ENCODE results near the gene SMIM35.

SMIM35 gene

DNA sequence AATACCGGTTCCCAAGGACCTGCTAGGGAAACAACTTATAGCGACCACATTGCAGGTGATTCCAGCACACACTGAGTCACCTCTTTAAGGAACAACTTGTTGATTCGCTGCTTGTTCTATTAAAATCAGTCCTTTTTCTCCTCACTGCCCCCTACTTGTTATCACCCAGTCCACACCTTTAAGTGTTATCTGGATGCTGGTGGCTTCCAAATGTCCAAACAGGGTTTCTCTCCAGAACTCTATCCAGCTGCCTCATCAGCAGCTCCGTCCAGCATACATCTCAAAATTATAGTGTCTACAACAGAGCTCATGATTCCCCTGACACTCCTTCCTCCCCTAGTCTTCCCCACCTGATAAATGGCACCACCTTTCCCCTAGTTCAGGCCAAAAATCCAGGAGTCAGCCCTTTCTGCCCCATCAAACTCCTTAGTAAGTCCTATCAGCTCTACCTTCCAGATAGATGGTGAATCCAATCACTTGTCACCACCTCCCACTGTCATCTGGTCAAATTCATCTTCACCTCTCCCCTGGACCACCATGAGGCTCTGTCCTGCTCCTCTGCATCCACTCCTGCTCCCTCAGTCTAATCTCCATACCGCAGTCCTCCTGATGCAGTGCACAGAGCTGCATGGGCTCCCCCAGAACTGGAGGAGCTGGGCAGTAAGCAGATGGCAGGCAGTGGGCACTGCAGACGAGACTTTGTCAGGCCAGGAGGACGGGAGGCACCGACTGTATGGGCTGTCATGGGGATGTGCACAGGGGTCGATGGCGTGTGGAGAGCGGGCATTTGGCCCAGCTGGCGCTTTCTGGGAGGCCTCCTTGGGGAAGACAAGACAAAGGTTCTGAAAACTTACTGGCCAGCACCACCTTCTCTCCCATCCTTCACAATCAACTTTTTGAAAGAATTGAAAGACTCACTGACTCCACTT lies 81.3 kb downstream of the SMIM35 start:
- DNase-seq (ENCODE audit: low read depth in 2 of 2, low spot score in 1 of 2) = no peak

DNA sequence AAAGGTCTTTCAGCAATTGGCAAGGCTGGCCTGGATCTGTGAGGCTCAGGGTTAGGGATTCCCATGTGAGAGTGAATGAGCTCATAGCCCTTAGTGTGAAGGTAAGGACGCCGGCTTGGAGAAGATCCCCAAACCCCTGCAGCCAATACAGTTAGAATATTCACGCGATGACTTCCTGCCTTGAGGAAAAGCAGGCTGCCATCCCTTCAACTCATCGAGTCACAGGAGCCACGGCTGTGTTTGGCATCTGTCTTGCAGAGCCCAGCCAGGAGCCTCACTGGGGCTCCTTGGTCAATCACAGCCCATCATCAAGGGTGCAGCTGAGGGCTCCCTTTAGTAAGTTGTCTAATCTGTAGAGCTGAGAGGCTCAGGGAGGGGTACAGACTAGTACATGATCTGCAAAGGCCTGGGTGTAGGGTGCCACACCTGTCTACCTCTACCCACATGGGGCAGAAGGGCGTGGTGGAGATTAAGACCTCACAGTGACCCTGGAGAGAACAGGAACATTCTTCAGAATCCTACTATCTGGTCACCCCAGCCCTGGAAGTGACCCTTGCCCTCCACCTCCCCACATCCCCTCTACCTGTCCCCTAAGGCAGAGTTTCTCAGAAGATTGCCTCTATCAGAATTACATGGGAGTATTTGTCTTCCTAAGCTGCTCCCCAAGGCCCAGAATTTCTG lies 82.1 kb downstream of the SMIM35 start:
- no peak for DNase-seq (ENCODE audit: low read depth in 2 of 2, low spot score in 1 of 2)

DNA sequence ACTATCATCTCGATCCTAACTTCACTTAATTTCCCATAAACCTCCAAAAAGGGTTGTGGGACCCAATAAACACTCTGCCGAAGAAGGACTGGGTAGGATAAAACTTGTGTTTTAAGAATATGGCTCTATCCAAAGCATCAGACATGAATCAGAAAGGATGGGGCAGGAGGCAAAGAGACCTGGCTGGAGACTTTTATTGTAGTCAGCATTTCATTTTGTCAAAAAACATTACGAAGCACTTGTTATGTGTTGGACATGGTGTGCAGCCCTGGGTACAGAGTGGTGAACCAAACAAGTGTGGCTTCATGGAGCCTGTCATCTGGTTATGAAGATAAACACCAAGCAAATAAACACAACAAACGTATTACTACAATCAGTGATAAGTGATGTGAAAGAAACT lies 83.3 kb downstream of the SMIM35 start:
- DNase-seq (ENCODE audit: low read depth in 2 of 2, low spot score in 1 of 2) = no peak

DNA sequence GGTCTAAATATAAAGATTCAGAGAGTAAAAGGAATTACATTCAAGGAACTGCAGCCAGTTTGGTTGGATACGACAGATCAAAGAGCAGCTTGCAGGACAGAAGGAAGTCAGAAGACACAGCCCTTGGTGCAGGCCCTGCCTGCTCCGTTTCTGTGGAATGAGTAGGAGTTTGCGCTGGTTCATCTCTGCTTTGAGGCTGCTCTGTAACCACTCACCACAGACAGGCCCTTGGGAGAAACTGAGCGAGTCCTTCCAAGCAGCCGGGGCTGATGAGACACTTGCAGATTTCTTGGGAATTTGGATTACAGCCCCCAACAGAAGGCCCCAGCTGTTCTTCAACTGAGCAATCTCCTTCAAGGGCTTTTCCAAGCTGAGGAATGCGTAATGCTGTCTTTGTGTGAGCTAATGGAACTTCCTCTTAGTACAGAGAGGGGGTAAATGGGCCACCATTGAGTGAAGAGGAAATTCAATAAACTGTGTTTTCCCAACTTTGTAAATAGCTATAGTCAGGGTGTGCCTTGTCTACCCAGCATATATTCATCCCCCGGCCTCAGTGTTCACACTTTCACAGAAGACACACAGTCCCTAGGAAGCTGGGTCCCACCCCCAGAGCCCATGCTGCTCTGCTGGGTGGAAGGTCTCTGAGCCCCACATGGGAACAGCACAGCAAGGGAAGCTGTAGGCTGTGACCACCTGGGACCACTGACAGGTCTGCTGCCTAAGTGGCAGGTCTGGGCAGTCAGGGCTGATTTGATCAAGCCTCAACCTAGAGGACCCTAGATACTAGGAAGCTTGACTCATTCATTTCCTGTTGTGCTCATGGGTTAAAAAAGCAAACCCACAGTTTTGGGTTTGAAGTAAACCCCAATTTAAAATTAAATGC lies 84.0 kb downstream of the SMIM35 start:
- no peak for DNase-seq (ENCODE audit: low read depth in 2 of 2, low spot score in 1 of 2)

DNA sequence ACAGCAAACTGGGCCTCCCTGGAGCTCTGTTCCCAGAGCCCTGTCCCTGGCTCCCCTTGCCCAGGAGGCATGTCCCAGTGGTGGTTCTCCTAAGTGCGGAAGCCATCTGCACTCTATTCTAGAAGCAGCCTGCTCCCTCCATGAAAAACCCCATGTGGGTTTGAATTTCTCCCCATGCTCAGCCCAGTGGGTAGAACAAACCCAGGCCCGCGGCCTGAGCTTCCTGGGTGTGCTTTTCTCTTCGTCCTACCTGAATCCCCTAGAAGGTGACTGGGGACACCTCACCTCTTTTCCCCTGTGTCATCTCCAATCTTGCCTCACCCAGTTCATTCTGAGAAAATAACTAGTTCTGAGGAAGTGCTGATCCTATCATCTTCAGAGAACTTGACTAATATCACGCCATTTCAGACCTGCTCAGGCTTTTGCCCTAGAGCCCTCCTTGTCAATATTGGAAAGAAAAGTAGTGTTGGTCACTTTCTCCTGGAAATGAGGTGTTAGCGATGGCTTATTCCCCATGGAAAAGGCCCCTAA lies 84.7 kb downstream of the SMIM35 start:
- no peak for DNase-seq (ENCODE audit: low read depth in 2 of 2, low spot score in 1 of 2)

DNA sequence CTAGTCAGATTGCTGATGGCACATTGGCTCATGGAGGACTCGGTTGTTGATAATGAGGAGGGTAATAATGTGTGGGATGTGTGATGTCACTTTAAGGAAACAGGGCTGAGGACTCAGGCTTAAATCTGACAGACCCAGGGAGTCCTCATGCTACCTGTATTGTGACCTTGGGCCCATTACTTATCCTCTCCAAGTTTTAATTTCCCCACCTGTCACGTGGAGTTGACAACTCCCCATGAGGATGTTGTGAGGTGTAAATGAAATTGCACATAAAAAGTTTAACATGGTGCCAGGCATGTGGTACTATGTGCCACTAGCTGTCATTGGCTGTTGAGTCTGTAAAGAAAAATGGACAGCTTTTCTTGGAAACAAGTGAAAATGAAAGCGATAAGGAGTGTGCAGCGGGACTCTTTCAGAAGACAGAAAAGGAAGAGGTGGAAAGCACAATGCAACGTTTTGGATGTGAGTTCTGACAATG lies 85.2 kb downstream of the SMIM35 start:
- no peak for DNase-seq (ENCODE audit: low read depth in 2 of 2, low spot score in 1 of 2)

DNA sequence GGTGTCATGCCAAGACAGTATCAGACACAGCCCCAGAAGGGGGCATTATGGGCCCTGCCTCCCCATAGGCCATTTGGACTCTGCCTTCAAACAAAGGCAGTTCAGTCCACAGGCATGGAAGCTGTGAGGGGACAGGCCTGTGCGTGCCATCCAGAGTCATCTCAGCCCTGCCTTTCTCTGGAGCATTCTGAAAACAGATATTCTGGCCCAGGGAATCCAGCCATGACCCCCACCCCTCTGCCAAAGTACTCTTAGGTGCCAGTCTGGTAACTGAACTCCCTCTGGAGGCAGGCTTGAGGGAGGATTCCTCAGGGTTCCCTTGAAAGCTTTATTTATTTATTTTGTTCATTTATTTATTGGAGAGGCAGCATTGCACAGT lies 85.9 kb downstream of the SMIM35 start:
- no peak for DNase-seq (ENCODE audit: low read depth in 2 of 2, low spot score in 1 of 2)

DNA sequence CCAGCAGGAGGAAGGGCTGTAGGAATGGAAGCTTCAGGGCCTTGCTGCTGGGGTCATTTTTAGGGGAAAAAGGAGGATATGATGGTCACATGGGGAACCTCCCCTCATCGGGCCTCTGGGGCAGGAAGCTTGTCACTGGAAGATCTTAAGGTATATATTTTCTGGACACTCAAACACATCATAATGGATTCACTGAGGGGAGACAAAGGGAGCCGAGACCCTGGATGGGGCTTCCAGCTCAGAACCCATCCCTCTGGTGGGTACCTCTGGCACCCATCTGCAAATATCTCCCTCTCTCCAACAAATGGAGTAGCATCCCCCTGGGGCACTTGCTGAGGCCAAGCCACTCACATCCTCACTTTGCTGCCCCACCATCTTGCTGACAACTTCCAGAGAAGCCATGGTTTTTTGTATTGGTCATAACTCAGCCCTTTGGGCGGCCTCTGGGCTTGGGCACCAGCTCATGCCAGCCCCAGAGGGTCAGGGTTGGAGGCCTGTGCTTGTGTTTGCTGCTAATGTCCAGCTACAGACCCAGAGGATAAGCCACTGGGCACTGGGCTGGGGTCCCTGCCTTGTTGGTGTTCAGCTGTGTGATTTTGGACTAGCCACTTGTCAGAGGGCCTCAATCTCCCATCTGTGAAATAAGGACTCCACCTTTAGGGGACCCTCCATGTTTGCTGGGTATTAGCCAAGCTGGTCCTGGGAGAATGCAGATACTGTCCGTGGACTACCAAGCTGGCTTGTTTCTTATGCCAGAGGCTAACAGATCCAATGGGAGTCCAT lies 86.5 kb downstream of the SMIM35 start:
- DNase-seq (ENCODE audit: low read depth in 2 of 2, low spot score in 1 of 2) = no peak

DNA sequence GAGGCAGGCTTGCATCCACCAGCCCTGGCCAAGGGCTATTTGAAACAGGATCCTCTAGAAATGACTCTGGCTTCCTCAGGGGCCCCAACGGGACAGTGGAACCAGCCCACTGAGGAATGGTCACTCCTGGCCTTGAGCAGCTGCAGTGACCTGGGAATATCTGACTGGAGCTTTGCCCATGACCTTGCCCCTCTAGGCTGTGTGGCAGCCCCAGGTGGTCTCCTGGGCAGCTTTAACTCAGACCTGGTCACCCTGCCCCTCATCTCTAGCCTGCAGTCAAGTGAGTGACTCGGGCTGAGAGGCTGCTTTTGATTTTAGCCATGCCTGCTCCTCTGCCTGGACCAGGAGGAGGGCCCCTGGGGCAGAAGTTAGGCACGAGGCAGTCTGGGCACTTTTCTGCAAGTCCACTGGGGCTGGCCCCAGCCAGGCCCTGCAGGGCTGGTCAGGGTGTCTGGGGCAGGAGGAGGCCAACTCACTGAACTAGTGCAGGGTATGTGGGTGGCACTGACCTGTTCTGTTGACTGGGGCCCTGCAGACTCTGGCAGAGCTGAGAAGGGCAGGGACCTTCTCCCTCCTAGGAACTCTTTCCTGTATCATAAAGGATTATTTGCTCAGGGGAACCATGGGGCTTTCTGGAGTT lies 87.3 kb downstream of the SMIM35 start:
- DNase-seq (ENCODE audit: low read depth in 2 of 2, low spot score in 1 of 2) = no peak

DNA sequence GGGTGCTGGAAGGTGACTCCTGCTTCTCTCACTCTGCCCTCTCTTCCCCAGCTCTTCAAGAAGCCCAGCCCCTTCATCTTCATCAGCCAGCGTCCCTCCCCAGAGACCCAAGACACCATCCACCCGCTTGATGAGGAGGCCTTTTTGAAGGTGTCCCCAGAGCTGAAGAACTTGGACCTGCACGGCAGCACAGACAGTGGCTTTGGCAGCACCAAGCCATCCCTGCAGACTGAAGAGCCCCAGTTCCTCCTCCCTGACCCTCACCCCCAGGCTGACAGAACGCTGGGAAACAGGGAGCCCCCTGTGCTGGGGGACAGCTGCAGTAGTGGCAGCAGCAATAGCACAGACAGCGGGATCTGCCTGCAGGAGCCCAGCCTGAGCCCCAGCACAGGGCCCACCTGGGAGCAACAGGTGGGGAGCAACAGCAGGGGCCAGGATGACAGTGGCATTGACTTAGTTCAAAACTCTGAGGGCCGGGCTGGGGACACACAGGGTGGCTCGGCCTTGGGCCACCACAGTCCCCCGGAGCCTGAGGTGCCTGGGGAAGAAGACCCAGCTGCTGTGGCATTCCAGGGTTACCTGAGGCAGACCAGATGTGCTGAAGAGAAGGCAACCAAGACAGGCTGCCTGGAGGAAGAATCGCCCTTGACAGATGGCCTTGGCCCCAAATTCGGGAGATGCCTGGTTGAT lies 88.0 kb downstream of the SMIM35 start:
- no peak for DNase-seq (ENCODE audit: low read depth in 2 of 2, low spot score in 1 of 2)

DNA sequence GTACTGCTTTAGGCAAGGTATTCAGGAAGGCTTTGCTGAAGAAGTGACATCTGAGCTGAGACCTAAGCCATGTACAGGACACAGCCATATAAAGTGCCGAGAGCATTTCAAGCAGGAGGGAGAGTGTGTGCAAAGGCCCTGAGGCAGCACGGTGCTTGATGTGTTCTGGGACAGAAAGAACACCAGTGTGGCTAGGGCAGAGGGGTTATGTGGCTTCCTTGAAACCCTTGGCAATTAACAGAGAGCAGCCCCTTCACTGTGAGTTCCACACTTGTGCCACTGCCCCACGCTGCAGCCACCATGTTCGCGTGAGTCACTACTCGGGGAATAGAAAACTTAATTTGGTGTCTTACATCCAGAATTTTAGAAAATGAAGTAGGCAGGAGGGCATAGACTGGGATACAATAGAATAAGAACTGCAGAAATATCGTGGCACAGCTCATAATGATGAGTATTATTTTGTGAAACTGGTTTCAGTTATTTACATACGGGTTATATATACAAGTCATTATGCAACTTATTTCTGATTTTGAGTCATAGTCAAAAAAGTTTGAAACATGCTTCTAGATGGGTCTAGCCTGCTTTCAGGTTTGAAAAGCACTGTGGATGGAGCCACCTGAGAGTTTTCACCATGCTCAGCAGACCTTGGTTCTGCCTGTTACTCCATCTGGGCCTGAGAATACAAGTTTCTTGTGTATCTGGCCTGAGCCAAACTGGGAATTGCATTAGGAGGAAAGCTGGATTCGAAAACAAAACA lies 88.8 kb downstream of the SMIM35 start:
- DNase-seq (ENCODE audit: low read depth in 2 of 2, low spot score in 1 of 2) = no peak

DNA sequence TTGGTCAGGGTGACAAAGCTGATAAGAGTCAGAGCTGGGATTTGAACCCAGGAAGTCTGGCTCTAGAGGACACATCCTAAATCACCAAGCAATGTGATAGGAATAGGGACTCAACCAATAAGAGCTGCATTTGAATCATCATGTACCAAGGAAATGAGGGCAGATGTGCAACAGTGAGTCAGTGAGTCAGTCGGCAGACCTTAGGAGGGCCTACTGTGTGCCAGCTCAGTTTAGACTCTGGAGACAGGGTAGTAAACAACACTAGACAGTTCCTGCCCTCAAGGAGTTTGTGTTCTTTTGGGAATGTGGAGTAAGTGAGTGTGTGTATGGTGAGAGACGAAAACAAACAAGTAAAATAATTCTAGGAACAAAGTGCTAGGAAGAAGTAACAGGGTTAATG lies 89.4 kb downstream of the SMIM35 start:
- DNase-seq (ENCODE audit: low read depth in 2 of 2, low spot score in 1 of 2) = no peak

DNA sequence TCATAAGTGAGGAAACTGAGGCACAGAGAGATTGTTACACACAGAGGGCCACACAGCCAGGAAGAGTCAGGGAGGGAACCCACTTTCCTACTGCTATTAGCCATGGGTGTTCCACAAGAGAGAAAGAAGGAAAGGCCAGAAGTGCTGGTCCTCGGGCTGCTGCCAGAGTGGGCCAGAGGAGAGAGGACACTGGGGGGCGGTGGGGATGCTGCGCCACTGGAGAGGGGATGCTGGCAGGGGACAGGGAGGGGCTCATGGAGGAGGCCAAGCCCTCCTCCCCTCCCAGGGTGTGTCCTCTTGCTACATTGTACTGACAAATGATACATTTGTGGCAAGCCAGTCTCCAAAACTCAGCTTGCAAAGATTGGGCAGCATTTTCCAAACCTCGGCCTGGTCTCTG lies 90.7 kb downstream of the SMIM35 start:
- DNase-seq (ENCODE audit: low read depth in 2 of 2, low spot score in 1 of 2) = no peak

DNA sequence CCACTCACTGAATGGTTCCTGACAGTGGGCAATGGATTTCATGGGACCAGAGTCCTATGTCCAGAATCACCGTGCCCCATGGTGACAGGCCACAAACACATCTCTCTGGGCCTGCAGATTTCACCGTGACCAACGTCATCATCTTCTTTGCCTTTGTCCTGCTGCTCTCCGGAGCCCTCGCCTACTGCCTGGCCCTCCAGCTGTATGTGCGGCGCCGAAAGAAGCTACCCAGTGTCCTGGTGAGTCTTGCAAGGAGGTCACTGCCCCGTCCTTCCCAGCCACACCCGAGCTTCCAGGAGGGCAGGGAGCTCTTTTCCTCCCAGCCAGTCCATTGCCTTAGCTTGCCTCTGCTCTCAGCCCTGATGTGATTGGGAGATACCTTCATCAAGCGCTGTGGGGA lies 91.3 kb downstream of the SMIM35 start:
- no peak for DNase-seq (ENCODE audit: low read depth in 2 of 2, low spot score in 1 of 2)

DNA sequence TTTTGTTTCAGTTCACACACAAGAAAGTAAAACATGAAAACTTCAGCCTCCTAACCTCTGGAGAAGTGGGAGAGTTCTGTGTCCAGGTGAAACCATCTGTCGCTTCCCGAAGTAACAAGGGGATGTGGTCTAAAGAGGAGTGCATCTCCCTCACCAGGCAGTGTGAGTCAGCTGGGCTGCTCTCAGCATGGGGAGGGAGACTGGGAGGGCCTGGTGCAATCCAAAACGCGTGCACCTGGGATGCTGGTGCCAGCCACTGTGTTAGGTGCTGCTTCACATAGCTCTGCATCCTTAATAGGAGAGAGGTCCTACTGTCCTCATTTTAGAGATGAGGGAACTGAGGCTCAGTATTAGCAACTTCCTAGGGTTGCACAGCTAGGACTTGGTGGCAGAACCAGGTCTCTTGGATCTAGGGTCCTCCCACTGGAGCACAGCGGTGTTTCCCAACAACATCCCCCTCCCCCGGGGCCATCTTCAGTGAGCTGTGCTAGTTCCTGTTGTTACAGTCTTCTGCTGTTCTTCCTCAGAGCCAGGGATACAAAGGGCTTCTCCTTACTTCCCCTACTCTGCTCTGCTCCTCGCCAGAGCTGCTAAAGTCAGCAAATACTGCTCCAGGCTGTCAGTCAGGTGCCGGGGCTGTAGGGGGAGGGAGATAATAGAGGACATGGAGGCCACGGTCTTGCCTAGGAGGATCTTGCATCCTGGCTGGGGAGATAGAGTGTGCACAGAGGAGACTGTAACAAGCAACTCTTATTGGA lies 92.6 kb downstream of the SMIM35 start:
- no peak for DNase-seq (ENCODE audit: low read depth in 2 of 2, low spot score in 1 of 2)

DNA sequence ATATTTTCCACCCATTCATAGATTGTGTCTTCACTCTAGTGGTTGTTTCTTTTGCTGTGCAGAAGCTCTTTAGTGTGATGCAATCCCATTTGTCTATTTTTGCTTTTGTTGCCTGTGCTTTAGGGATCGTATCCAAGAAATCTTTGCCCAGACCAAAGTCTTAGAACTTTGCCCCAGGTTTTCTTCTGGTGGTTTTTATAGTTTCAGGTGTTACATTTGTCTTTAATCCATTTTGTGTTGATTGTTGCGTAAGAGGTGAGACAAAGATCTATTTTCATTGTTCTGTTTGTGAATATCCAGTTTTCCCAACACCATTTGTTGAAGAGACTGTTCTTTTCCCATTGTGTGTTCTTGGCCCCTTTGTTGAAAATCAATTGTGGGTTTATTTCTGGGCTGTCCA lies 94.1 kb downstream of the SMIM35 start:
- DNase-seq (ENCODE audit: low read depth in 2 of 2, low spot score in 1 of 2) = no peak

DNA sequence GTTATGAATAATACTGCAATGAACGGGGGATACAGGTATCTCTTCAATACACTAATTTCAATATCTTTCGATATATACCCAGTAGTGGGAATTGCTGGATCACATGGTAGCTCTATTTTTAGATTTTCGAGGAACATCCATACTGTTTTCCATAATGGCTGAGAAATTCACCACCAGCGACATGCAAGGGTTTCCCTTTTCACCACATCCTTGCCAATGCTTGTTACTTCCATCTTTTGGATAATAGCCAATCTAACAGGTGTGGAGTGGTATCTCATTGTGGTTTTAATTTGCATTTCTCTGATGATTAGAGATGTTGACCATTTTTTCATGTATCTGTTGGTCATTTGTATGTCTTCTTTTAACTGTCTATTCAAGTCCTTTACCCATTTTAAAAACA lies 94.6 kb downstream of the SMIM35 start:
- DNase-seq (ENCODE audit: low read depth in 2 of 2, low spot score in 1 of 2) = no peak

Measured in stimulated activated CD8-positive, alpha-beta memory T cell treated with anti-CD3 and anti-CD28 coated beads, Interleukin-4, amount 100 ng/mL, for 1 hour (primary cell).